Fibroblast of pulmonary artery (primary cell): ENCODE data around the gene CNEP1R1.

Experiments used
- DNase-seq: peaks from one replicate; pipeline ENCODE4 v3.0.0-alpha.2; 2010; ENCODE audit warnings: low read depth
- H3K4me3 ChIP-seq: replicated peaks from 2 replicates; pipeline ENCODE4 v1.5.1; 2011; ENCODE audit warnings: low read depth, mild to moderate bottlenecking, control low read depth, low read length, moderate library complexity
- TF ChIP-seq, protein P1 (sequence below): IDR thresholded peaks from 2 replicates; pipeline ENCODE4 v1.5.1; 2011; ENCODE audit warnings: mild to moderate bottlenecking, control low read depth, low read length, inconsistent platforms; ENCODE audit errors: missing control alignments

CNEP1R1 gene

DNA sequence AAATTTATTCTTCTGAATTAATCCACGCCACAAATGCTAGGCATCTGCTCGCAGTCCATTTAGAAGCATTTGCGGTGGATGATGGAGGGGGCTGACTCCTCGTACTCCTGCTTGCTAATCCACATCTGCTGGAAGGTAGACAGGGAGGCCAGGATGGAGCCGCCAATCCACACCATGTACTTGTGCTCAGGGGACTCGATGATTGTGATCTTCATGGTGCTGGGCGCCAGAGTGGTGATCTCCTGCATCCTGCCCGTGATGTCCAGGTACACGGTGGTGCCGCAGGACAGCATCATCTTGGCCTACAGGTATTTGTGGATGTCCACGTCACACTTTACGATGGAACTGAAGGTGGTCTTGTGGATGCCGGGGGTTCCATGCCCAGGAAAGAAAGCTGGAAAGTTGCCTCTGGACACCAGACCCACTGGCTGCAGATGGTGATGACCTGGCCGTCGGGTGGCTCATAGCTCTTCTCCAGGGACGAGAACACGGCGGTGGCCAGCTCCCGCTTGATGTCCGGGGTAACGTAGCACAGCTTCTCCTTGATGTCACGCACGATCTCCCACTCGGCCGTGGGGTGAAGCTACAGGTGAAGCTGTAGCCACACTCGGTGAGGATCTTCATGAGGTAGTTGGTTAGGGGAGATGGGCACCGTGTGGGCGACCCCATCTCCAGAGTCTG lies 33.2 kb downstream of the CNEP1R1 start:
- TF ChIP-seq, protein P1, sequence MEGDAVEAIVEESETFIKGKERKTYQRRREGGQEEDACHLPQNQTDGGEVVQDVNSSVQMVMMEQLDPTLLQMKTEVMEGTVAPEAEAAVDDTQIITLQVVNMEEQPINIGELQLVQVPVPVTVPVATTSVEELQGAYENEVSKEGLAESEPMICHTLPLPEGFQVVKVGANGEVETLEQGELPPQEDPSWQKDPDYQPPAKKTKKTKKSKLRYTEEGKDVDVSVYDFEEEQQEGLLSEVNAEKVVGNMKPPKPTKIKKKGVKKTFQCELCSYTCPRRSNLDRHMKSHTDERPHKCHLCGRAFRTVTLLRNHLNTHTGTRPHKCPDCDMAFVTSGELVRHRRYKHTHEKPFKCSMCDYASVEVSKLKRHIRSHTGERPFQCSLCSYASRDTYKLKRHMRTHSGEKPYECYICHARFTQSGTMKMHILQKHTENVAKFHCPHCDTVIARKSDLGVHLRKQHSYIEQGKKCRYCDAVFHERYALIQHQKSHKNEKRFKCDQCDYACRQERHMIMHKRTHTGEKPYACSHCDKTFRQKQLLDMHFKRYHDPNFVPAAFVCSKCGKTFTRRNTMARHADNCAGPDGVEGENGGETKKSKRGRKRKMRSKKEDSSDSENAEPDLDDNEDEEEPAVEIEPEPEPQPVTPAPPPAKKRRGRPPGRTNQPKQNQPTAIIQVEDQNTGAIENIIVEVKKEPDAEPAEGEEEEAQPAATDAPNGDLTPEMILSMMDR, result no peak
- DNase-seq, result no peak
- no peak overlapping the region for H3K4me3 ChIP-seq

DNA sequence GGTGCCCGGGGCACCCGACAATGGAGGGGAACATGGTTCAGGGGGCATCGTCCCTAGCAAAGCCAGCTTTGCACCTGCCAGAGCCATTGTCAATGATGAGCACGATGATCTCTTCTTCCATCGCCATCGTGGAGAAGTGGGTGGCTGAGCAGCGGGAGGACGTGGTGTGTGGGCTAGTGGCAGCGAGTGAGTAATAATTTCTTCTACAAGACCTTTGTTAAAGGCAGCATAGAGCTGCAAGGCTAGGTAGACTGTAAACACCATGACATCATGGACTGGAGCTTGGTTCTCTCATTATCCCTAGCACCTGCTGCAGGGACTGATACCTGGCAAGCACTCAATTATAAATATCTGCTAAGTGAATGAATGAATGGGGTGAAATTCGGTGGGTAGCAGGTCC lies 34.1 kb downstream of the CNEP1R1 start:
- TF ChIP-seq, protein P1, result no peak
- H3K4me3 ChIP-seq, result no peak overlapping the region
- DNase-seq, result no peak

DNA sequence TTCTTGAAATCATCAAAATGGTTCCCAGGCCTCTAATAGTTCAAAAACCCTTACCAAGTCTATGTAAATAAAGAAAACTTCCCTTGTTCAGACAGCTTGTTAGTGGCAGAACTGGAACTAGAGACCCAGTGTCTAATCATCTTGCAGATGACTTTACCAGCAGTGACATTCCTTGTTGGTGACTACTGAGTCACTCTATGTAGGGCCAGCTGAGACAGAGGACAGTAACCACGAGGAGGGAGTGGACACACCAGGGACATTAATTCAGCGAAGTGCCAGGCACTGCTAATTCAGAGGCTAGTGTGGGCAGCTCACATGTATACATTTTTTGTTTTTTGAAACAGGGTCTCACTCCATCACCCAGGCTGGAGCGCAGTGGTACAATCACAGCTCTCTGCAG lies 34.6 kb downstream of the CNEP1R1 start:
- DNase-seq, result no peak
- TF ChIP-seq, protein P1, result no peak
- no peak overlapping the region for H3K4me3 ChIP-seq

DNA sequence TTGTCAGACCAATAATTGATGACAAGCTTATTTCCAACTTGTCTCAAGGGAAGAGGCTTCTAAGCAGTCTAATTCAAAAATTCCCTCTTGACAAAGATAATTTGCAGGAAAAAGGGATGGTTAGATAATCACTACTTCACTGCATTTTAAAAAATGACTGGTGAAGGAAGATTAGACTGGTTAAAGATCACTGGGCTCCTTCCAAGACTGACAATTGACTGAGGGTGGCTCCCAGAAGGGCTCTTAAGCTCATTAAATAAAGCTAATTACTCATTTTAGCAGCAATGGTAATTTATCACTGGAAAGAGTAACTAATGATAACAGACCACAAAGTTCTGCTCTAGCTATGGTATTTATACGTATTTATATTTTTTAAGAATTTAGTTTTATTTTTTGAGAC lies 36.3 kb downstream of the CNEP1R1 start:
- DNase-seq, result no peak
- no peak overlapping the region for H3K4me3 ChIP-seq
- TF ChIP-seq, protein P1, result no peak

DNA sequence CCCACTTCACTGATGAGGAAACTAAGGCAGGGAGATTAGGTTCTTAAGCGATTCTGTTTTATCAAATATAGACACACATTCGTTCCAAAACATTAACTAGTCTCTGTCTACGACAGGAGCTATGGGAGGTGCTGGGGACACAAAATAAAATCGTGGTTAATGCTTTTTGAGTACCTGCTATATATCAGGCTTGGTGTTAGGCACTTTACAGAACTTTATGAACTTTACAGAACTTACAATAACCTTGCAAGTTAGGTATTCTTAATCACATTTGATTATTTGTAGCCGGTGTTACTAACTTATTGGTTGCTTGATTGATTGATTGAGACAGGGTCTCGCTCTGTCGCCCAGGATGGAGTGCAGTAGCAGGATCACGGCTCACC lies 40.2 kb downstream of the CNEP1R1 start:
- TF ChIP-seq, protein P1, result no peak

DNA sequence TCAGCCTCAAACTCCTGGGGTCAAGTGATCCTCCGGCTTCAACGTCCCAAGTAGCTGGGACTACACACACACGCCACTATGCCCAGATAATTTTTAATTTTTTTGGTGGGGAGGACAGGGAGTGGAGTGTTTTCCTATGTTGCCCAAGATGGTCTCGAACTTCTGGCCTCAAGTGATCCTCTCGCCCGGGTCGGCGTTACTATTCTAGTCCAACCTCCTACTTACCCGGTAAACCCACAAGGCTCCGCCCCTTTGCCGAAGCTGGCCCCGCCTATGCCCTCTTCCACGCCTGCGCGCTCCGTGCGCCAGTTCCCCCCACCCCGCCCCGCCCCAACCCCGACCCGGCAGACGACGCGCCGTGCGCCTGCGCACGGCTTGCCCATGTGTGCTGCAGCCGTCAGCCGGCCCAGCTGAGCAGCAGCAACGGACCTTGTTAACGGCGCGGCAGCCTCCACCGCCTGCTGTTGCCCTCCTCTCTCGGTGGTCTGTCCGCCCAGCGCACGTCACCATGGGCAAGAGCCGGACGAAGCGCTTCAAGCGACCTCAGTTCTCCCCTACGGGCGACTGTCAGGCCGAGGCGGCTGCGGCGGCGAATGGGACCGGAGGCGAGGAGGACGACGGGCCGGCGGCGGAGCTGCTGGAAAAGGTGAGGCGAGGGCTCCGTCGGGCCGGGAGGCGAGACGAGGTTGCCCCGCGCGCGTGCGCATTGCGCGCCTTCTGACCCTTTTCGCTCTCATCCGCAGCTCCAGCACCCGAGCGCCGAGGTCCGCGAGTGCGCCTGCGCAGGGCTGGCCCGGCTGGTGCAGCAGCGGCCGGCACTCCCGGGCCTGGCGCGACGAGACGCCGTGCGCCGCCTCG lies 40.8 kb downstream of the CNEP1R1 start, which contains the start of gene HEATR3:
Gene HEATR3, plus strand, starts transcription at position 347 of the 858 bp plus-strand sequence. Its CDS starts 162 bp downstream, at position 509.
- peak within 1 kb of the TSS; percentile 98 for H3K4me3 ChIP-seq
- TF ChIP-seq, protein P1, result no peak
- DNase-seq, result peak; percentile 95

More for the DNA sequence above, 40.2 kb downstream of the CNEP1R1 start:
- H3K4me3 ChIP-seq, result peak overlapping the region; percentile 98
- DNase-seq, result no peak
